GM23248 (cell line): Measurements from ENCODE around the gene CTU2.

ENCODE experiments used
- EZH2 ChIP-seq: fragments of 200-600 bp; sonication (generic); IDR thresholded peaks from 2 replicates; pipeline ENCODE4 v1.6.1; 2018; ENCODE audit warnings: antibody characterized with exemption, mild to moderate bottlenecking; ENCODE audit not compliant: insufficient read depth, poor library complexity, severe bottlenecking
- EZH2phosphoT487 ChIP-seq: fragments of 200-600 bp; sonication (generic); IDR thresholded peaks from 2 replicates; pipeline ENCODE4 v1.6.1; 2018; ENCODE audit warnings: antibody characterized with exemption, moderate library complexity, mild to moderate bottlenecking, low read depth; ENCODE audit not compliant: insufficient read depth

DNA sequence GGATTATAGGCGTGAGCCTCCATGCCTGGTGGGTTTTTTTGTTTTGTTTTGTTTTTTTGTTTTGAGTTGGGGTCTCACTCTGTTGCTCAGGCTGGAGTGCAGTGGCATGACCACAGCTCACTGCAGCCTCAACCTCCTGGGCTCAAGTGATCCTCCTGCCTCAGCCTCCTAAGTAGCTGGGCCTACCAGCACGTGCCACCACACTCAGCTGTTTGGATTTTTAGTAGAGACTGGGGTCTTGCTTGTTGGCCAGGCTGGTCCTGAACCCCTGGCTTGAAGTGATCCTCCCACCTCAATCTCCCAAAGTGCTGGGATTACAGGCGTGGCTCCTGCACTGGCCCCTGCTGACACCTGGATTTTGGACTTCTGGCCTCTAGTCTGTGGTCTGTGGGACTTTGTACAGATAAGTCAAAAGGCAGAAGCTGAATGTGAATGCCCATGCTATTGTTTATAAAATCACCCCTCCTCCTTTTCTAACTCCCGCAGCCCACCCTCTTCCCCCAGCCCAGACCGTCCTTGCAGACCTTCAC lies 25.7 kb upstream of the CTU2 start:
- TF ChIP-seq EZH2 (no peak), EZH2phosphoT487 (no peak)
